Stimulated activated memory B cell treated with anti-CD40 and anti-IgM and Interleukin-4, amounts not matched to agents 10 μg/mL and 1 μg/mL and 100 μg/mL, for 72 hours (primary cell): ENCODE data around the gene UMOD.
"Not testable (repeated sequence)": the region's sequence is repeated elsewhere in the genome, so short reads cannot be mapped to it uniquely, and the experiment has no call there.

Experiments used
- ATAC-seq: fragments of 150-1000 bp; cut with Tn5 transposase; 2 replicates; pipeline ENCODE4 v1.10.0; 2021
- H3K27ac Mint-ChIP-seq: one replicate; pipeline ENCODE4 v1.8.0; 2022; ENCODE audit warnings: mild to moderate bottlenecking, mixed read lengths
- H3K27me3 Mint-ChIP-seq: one replicate; pipeline ENCODE4 v1.8.0; 2022; ENCODE audit warnings: mixed read lengths
- H3K36me3 Mint-ChIP-seq: one replicate; pipeline ENCODE4 v1.8.0; 2022; ENCODE audit warnings: mixed read lengths
- H3K4me1 Mint-ChIP-seq: one replicate; pipeline ENCODE4 v1.8.0; 2022; ENCODE audit warnings: mixed read lengths
- H3K4me3 Mint-ChIP-seq: one replicate; pipeline ENCODE4 v1.8.0; 2022; ENCODE audit warnings: mild to moderate bottlenecking, moderate library complexity, mixed read lengths
- H3K9me3 Mint-ChIP-seq: one replicate; pipeline ENCODE4 v1.8.0; 2022; ENCODE audit warnings: mixed read lengths

Gene UMOD

DNA sequence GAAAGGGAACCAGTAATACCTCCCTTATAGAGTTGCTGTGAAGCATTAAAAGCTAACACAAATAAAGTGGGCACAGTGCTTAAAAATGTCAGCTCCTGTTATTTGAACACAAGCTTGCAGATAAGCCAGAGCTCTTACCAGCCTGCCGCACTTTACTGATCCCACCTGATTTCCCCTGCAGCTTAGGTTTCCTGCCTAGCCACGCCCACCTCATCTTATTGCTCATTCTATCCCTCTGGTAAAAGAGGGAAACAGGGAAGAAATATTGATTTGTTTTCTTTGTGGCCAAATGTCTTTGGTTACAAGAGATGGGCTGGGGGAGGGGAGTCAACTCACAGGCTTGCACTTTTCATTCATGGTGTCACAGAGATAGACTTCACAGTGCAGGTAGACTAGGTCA, 15.6 kb downstream of the UMOD start:
- H3K27ac Mint-ChIP-seq, result no peak overlapping the region
- no peaks in the 10 kb centered on the region for H3K4me1 Mint-ChIP-seq
- H3K9me3 Mint-ChIP-seq, result peaks cover 3% of the 10 kb centered on the region
- H3K27me3 Mint-ChIP-seq, result no peaks in the 10 kb centered on the region
- H3K36me3 Mint-ChIP-seq, result no peaks in the 10 kb centered on the region
- no peak for ATAC-seq
- H3K4me3 Mint-ChIP-seq, result no peak overlapping the region

DNA sequence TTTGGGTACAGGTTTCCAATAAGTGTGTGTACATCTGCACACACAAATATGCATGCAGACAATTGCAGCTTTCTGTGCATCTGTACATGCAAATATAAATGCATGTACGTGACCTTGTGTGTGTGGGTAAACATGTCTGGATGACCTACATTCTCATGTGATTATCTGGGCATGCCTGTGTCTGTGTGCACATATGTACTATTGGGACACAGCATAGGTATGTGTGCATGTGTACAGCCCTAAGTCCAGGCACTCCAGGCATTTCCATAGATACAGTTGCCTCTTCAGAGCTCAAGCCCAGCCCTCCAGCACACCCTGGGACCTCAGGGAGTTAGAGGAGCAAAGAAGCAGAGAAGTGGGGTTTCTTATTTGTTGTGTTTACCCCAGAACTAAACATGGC, 18.1 kb downstream of the UMOD start:
- no peaks in the 10 kb centered on the region for H3K27me3 Mint-ChIP-seq
- no peaks in the 10 kb centered on the region for H3K4me1 Mint-ChIP-seq
- peaks cover 2% of the 10 kb centered on the region for H3K9me3 Mint-ChIP-seq
- no peak overlapping the region for H3K4me3 Mint-ChIP-seq
- no peak for ATAC-seq
- no peak overlapping the region for H3K27ac Mint-ChIP-seq
- H3K36me3 Mint-ChIP-seq, result no peaks in the 10 kb centered on the region

DNA sequence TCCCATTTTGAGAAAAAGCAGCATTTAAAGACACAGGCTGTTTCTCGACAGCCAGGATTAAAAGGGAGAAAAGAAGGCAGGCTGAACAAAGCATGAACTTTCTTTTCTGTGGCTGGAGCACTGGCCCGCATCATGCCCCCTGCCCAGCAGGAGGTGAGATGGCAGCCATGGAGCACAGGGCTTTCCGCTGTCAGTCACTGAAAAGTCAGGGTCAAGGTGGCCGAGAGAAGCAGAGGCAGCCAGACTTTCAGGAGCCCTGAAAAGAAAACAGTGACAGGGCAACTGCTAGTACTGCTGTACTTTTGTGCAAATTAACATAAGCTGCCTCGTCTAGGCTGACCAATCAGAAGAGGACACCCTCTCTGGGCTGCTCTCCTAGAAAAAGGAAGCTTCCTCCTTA, 19.4 kb downstream of the UMOD start:
- ATAC-seq, result no peak
- H3K27ac Mint-ChIP-seq, result no peak overlapping the region
- no peaks in the 10 kb centered on the region for H3K27me3 Mint-ChIP-seq
- peaks cover 5% of the 10 kb centered on the region for H3K9me3 Mint-ChIP-seq
- no peak overlapping the region for H3K4me3 Mint-ChIP-seq
- no peaks in the 10 kb centered on the region for H3K36me3 Mint-ChIP-seq
- H3K4me1 Mint-ChIP-seq, result no peaks in the 10 kb centered on the region

DNA sequence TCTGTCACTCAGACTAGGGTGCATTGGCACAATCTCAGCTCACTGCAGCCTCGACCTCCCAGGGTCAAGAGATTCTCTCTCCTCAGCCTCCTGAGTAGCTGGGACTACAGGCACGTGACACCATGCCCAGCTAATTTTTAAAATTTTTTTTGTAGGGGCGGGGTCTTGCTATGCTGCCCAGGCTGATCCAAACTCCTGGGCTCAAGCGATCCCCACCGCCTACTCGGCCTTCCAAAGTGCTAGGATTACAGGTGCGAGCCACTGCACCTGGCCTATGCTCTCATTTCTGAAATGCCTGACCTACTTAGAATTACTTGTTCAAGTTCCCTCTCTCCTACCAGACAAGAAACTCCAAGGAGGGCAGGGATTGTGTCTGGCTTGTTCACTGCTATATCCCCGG, 20.1 kb downstream of the UMOD start:
- H3K4me3 Mint-ChIP-seq, result no peak overlapping the region
- no peak for ATAC-seq
- no peaks in the 10 kb centered on the region for H3K36me3 Mint-ChIP-seq
- no peak overlapping the region for H3K27ac Mint-ChIP-seq
- no peaks in the 10 kb centered on the region for H3K27me3 Mint-ChIP-seq
- H3K9me3 Mint-ChIP-seq, result peaks cover 5% of the 10 kb centered on the region
- no peaks in the 10 kb centered on the region for H3K4me1 Mint-ChIP-seq

DNA sequence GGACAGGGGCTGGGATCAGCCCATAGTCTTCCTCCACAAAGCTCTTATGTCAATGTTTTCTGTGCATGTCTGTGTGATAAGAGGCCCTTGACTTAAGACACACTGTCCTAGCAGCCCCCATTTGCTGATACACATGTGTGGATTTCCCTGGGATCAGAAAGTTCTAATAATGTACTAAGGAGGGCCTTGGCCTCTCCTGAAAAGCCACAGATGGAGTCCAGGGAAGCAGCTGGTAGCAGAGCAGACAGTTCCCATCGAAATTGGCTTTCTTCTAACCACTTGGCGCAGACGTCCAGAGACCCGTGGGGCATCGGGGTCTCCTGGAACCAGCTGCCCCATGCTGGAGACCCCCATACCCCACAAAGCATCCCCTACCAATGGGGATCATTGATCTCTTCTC, 20.9 kb downstream of the UMOD start:
- Mint-ChIP-seq H3K9me3 (peaks cover 5% of the 10 kb centered on the region), H3K36me3 (no peaks in the 10 kb centered on the region), H3K4me1 (no peaks in the 10 kb centered on the region), H3K27ac (no peak overlapping the region), H3K4me3 (no peak overlapping the region), H3K27me3 (no peaks in the 10 kb centered on the region)
- no peak for ATAC-seq

DNA sequence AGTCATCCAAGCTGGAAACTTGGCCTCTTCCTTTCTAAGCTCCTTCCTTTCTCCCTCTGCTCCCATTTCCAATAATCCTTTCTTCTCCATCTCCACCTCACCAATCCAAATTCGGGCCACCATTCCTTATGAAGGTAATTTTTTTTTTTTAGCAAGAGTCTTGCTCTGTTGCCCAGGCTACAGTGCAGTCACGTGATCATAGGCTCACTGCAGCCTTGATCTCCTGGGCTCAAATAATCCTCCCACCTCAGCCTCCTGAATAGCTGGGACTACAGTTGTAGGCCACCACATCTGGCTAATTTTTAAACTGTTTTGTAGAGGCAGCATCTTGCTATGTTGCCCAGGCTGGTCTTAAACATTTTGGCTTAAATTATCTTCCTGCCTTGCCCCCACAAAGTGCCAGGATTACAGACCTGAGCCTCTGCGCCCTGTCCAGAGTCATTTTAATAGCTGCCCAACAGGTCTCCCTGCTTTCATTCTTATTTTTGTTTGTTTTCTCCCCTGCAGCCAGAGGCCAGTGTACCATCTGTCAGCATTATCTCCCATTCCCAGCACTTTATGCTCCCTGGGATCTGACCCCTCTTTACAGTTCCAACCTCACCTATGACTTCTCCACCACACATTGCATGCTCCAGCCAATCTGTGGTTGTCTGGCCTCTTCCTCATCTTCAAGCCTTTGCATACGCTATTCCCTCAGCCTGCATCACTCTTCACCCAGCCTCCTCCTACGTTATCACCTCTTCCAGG, 22.9 kb downstream of the UMOD start:
- H3K36me3 Mint-ChIP-seq, result no peaks in the 10 kb centered on the region
- H3K4me3 Mint-ChIP-seq, result no peak overlapping the region
- ATAC-seq, result no peak
- H3K27me3 Mint-ChIP-seq, result no peaks in the 10 kb centered on the region
- H3K27ac Mint-ChIP-seq, result no peak overlapping the region
- no peaks in the 10 kb centered on the region for H3K4me1 Mint-ChIP-seq
- H3K9me3 Mint-ChIP-seq, result peaks cover 5% of the 10 kb centered on the region

DNA sequence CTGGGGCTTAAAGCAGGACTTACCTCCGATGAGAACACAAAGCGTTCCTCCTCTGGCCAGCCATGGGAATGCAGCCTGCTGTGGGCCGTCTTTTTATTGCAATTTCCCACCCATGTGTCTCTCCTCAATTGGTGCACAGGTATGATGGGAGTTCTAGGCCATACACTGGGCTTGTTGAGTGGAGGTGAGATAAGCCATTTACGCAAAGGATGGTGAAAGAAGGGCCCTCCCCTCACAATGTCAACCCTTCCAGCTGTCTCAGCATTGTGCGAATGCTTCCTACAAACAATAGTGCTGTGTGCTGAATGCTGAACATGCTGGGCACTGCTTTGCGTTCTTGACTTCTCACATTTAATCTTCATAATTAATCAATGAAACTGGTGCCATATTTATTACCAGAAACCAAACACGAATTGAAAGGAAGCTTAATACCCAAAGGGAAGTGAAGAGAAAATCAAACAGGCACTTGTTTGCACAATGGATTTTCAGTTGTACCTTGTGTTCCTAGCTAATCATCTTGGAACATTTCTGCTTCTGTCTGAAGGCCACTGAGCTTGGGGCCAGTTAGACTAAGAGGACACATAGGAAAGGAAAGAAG, 25.0 kb downstream of the UMOD start, which contains the start of gene GP2:
Gene GP2, minus strand, starts transcription at position 70 of the 598 bp plus-strand sequence. CDS start 1,082 bp downstream, outside the sequence.
- Mint-ChIP-seq H3K9me3 (peaks cover 5% of the 10 kb centered on the region), H3K36me3 (no peaks in the 10 kb centered on the region), H3K4me3 (no peak within 1 kb of the TSS), H3K27me3 (peaks cover 14% of the 10 kb centered on the region), H3K27ac (no peak within 1 kb of the TSS), H3K4me1 (no peaks in the 10 kb centered on the region)
- ATAC-seq, result no peak

DNA sequence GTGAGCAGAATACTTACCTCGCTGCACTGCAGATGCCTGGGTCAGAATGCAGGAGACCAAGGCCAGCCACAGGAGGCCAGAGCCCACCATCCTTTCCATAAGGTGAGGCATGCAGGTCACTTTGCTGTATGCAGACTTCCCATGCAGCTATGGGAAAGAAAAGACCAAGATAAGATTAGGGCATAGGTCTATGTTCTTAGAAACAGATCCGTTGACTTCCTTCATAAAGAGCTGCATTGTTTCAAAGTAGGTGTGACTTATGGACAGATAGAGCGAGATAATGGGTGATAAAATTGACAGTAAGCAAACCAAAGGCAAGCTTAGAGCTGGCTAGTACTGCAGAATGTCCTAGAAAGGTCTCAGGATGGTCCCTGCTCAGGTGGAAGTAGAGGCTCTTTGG, 26.2 kb downstream of the UMOD start:
- peaks cover 5% of the 10 kb centered on the region for H3K9me3 Mint-ChIP-seq

DNA sequence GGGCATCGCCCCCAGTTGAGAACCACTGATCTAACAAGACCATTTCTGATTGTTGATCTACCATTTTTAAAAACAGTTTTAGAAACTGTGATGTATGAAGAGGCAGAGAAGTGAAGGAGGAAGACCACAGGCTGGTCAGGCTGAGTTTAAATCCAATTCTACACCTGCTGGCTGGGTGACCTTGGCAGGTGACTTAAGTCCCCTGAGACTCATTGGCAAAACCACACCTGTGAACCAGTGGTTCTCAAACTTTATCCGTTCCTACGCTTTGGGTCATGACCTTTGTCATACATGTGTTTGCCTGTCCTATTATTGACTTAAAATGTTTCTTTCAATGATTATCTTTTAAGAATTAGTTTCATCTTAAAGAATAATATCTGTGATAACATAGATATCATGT, 27.5 kb downstream of the UMOD start:
- H3K4me1 Mint-ChIP-seq, result no peaks in the 10 kb centered on the region
- no peaks in the 10 kb centered on the region for H3K36me3 Mint-ChIP-seq
- H3K4me3 Mint-ChIP-seq, result no peak overlapping the region
- peaks cover 17% of the 10 kb centered on the region for H3K27me3 Mint-ChIP-seq
- ATAC-seq, result no peak
- H3K27ac Mint-ChIP-seq, result no peak overlapping the region
- H3K9me3 Mint-ChIP-seq, result peaks cover 5% of the 10 kb centered on the region

More for the DNA sequence above, 26.2 kb downstream of the UMOD start:
- H3K36me3 Mint-ChIP-seq, result no peaks in the 10 kb centered on the region
- no peaks in the 10 kb centered on the region for H3K4me1 Mint-ChIP-seq
- no peak for ATAC-seq
- H3K4me3 Mint-ChIP-seq, result no peak overlapping the region
- no peak overlapping the region for H3K27ac Mint-ChIP-seq
- peaks cover 17% of the 10 kb centered on the region for H3K27me3 Mint-ChIP-seq

DNA sequence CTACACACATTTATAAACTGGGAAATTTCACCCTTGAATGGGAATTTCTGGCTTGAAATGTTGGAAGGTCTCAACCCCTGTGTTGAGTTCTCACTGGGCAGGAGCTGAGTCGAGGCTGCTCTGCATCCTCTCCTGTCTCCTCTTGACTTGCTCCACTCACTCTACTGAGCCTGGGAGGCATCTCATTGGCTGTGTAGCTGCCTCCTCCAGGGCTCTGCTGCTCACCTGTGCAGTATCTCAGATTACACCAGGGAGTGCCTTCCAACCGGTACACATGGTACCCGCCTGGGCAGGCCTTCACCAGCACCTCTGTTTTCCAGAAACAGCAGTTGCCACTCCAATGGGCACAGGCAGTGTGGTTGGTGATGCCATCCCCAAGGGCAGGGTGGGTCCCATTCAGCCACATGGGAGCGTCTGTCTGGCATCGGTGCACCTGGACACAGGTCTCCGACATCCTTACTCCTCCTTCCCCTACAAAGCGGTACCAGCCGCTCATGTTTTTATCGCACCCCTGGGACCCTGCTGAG, 28.9 kb downstream of the UMOD start:
- H3K36me3 Mint-ChIP-seq, result no peaks in the 10 kb centered on the region
- H3K4me1 Mint-ChIP-seq, result no peaks in the 10 kb centered on the region
- ATAC-seq, result no peak
- no peak overlapping the region for H3K4me3 Mint-ChIP-seq
- H3K27ac Mint-ChIP-seq, result no peak overlapping the region
- no peaks in the 10 kb centered on the region for H3K9me3 Mint-ChIP-seq
- H3K27me3 Mint-ChIP-seq, result peaks cover 17% of the 10 kb centered on the region

DNA sequence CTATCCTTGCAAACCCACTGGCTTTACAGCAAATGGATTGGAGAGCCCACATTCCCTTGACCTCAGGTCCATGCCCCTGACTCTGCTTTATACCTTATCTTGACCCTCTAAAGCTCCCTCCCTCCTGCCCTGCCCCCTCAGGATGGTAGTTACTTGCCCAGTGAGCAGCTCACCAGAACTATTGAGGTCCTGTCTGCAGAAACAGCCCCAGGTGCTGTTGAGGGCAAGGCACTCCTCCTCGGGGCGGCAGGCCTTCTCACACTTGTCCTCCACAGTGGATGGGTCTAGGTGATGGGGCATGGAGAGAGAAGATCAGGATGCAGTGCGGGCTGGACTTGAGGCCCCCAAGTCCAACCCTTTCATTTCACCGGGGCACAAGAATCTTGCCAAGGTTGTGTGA, 29.8 kb downstream of the UMOD start:
- H3K27me3 Mint-ChIP-seq, result peaks cover 17% of the 10 kb centered on the region
- no peak overlapping the region for H3K4me3 Mint-ChIP-seq
- ATAC-seq, result no peak
- no peaks in the 10 kb centered on the region for H3K4me1 Mint-ChIP-seq
- H3K36me3 Mint-ChIP-seq, result no peaks in the 10 kb centered on the region
- no peak overlapping the region for H3K27ac Mint-ChIP-seq
- no peaks in the 10 kb centered on the region for H3K9me3 Mint-ChIP-seq

DNA sequence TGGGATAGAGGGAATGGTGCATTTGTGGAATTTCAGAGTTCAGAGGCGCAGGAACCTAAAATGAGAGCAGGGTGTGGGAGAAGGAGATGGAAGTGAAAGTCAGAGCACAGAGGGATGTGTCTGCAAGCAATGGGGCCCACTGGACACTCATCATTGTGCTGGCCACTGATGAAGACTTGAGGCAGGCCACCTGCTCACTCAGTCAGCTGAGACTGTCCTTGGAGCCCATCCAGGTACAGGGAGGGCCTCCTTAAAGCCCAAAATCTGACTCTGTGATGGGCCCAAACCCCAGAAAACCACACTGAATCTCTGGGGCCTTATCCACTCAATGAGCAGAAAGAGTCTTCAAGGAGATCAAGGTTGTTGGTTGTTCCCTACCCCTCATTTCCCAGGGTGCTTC, 30.8 kb downstream of the UMOD start:
- Mint-ChIP-seq H3K27me3 (peaks cover 22% of the 10 kb centered on the region), H3K36me3 (no peaks in the 10 kb centered on the region), H3K4me1 (no peaks in the 10 kb centered on the region), H3K9me3 (no peaks in the 10 kb centered on the region), H3K4me3 (no peak overlapping the region), H3K27ac (no peak overlapping the region)
- no peak for ATAC-seq

DNA sequence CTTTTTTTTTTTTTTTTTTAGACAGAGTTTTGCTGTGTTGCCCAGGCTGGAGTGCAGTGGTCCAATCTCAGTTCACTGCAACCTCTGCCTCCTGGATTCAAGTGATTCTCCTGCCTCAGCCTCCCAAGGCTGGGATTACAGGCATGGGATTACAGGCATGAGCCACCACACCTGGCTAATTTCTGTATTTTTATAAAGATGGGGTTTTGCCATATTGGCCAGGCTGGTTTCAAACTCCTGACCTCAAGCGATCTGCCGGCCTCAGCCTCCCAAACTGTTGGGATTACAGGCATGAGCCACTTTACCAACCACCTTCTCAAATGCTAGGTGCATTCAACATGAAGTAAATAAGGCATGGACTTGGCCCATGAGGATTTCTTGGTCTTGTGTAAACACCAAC, 31.5 kb downstream of the UMOD start:
- not testable (repeated sequence) for H3K9me3 Mint-ChIP-seq, H3K36me3 Mint-ChIP-seq, H3K4me1 Mint-ChIP-seq, H3K27ac Mint-ChIP-seq, H3K4me3 Mint-ChIP-seq, ATAC-seq
- peaks cover 26% of the 10 kb centered on the region for H3K27me3 Mint-ChIP-seq

DNA sequence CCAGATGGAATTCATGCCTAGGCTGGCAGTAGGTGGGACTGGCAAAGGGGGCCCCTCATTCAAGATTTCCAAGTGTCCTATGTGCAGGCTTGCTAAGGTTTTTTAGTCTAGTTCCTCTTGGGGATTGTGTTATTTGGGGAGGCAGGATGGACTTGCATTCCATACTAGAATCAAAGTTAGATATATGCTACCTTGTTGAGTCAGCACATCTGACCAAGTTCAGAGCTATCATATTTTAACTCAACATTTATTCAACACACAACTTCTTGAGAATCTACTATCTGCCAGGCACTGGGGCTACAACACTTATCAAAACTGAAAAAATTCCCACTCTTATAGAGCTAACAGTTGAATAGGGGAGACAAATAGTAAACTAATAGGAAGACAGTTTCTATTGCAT, 31.9 kb downstream of the UMOD start:
- Mint-ChIP-seq H3K36me3 (no peaks in the 10 kb centered on the region), H3K4me3 (no peak overlapping the region), H3K9me3 (no peaks in the 10 kb centered on the region), H3K4me1 (no peaks in the 10 kb centered on the region), H3K27ac (no peak overlapping the region), H3K27me3 (peaks cover 26% of the 10 kb centered on the region)
- ATAC-seq, result no peak

DNA sequence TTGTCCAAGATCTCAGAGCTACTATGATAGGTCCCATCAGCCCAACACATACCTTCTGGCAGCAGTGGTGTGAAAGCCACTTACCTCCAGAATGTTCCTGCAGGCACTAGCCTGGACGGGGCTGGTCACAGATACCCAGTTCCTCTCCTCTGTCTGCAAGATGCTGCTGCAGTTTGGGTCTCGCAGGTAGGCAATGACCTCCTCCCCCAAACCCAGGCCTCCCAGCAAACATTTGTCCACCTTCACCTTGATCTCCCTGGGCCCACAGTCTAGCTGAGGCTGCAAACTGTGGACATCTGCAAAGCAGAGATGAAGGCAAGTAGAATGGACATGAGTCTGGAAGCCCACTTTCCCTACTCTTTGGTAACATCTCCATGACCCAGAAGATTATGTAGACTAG, 32.3 kb downstream of the UMOD start:
- Mint-ChIP-seq H3K27me3 (peaks cover 26% of the 10 kb centered on the region), H3K27ac (no peak overlapping the region), H3K4me1 (no peaks in the 10 kb centered on the region), H3K9me3 (no peaks in the 10 kb centered on the region), H3K4me3 (no peak overlapping the region), H3K36me3 (no peaks in the 10 kb centered on the region)
- ATAC-seq, result no peak

DNA sequence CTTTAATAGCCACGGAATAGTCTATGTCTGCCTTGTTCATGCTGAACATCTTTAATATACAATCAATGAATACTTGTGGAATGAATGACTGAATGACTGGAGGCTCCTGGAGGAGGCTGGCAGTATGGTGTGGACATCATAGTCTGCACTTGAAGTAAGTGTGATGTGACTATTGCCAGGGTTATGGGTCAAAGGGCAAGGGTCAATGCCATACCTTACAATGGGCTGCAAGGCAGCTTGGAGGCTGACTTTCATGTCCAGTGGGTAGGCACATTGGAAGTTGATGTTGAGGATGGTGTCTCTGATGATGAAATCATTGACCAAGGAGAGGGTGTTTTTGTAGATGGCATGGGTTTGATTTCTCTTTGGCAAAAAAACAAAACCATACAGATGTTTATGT, 33.1 kb downstream of the UMOD start:
- no peak overlapping the region for H3K4me3 Mint-ChIP-seq
- H3K4me1 Mint-ChIP-seq, result no peaks in the 10 kb centered on the region
- peaks cover 26% of the 10 kb centered on the region for H3K27me3 Mint-ChIP-seq
- ATAC-seq, result no peak
- no peaks in the 10 kb centered on the region for H3K9me3 Mint-ChIP-seq
- no peak overlapping the region for H3K27ac Mint-ChIP-seq
- no peaks in the 10 kb centered on the region for H3K36me3 Mint-ChIP-seq
